ENCODE data around the gene OR2M2. TPM values are rescaled to one million over a fixed set of nuclear protein-coding genes. Genes with fewer than 3 reads are reported as not detected.
A peak's percentile ranks its signal among the peaks of the same experiment; 100 is the strongest.

Gene OR2M2
- total RNA-seq, 1 experiment from 2014 or later = not detected

GRCh38 chr1:248196965-248197364 is 22.3 kb downstream of the OR2M2 start, which contains the start of gene OR2M3:
OR2M3 (plus strand) TSS chr1:248197265; CDS start chr1:248203068, 5,803 bp downstream.
- Histone ChIP-seq H3K9me2 (replicated peaks; ENCODE audit: low read length) (no peaks in the 10 kb centered on the region), H3F3A (ENCODE audit: low read length, unreplicated experiment) (no peaks in the 10 kb centered on the region), H3K9ac (ENCODE audit: low read length) (no peak within 1 kb of the TSS), H3K79me2 (ENCODE audit: low read length) (no peaks in the 10 kb centered on the region), H3K36me3 (ENCODE audit: low read depth, low read length) (no peaks in the 10 kb centered on the region), H4K20me1 (ENCODE audit: low read length) (no peaks in the 10 kb centered on the region), H3K27ac (ENCODE audit: low read length) (no peak within 1 kb of the TSS), H3K4me2 (ENCODE audit: low read length) (no peak within 1 kb of the TSS), H3K9me3 (ENCODE audit: low read length) (no peaks in the 10 kb centered on the region), H2AFZ (ENCODE audit: low read length) (no peak within 1 kb of the TSS), H3K4me1 (ENCODE audit: insufficient read depth, low read length) (no peaks in the 10 kb centered on the region), H3K27me3 (ENCODE audit: low read length) (no peaks in the 10 kb centered on the region), H3K4me3 (ENCODE audit: low read length) (no peak within 1 kb of the TSS)
- DNase-seq = no peak
- TF ChIP-seq CTCF (conservative IDR thresholded peaks at IDR 0.05; ENCODE audit: low read depth, low read length) (no peak), EZH2phosphoT487 (IDR thresholded peaks at IDR 0.05; ENCODE audit: borderline replicate concordance, low read length) (no peak), EZH2 (IDR thresholded peaks at IDR 0.05; ENCODE audit: low read length, unreplicated experiment) (no peak)
- ChIA-PET CTCF (no interaction called here), POLR2A (ENCODE audit: unreplicated experiment) (no interaction called here)
- intact Hi-C loops (cut with micrococcal nuclease) = no loop called here
- BruUV-seq (replicated peaks) = no TSS peak
- ATAC-seq = no peak

- Histone ChIP-seq H3K79me2 (ENCODE audit: low read length) (no peaks in the 10 kb centered on the region), H3K4me1 (ENCODE audit: insufficient read depth, low read length) (no peaks in the 10 kb centered on the region), H3K27me3 (ENCODE audit: low read length) (no peaks in the 10 kb centered on the region), H3F3A (ENCODE audit: low read length, unreplicated experiment) (no peaks in the 10 kb centered on the region), H3K4me3 (ENCODE audit: low read length) (no peak overlapping the region), H3K9ac (ENCODE audit: low read length) (no peak overlapping the region), H2AFZ (ENCODE audit: low read length) (no peak overlapping the region), H3K9me2 (replicated peaks; ENCODE audit: low read length) (no peaks in the 10 kb centered on the region), H3K36me3 (ENCODE audit: low read depth, low read length) (no peaks in the 10 kb centered on the region), H3K27ac (ENCODE audit: low read length) (no peak overlapping the region), H3K9me3 (ENCODE audit: low read length) (no peaks in the 10 kb centered on the region), H3K4me2 (ENCODE audit: low read length) (no peak overlapping the region), H4K20me1 (ENCODE audit: low read length) (no peaks in the 10 kb centered on the region)
- CTCF ChIA-PET = no interaction called here
- DNase-seq (no peak), ATAC-seq (no peak)
- TF ChIP-seq CTCF (conservative IDR thresholded peaks at IDR 0.05; ENCODE audit: low read depth, low read length) (no peak), EZH2phosphoT487 (IDR thresholded peaks at IDR 0.05; ENCODE audit: borderline replicate concordance, low read length) (no peak), EZH2 (IDR thresholded peaks at IDR 0.05; ENCODE audit: low read length, unreplicated experiment) (no peak)
- BruUV-seq (replicated peaks) = no TSS peak
- POLR2A ChIA-PET (ENCODE audit: unreplicated experiment) = no interaction called here
- intact Hi-C loops (cut with micrococcal nuclease) = no loop called here
Observed at GRCh38 chr1:248215880-248216279, 41.3 kb downstream of the OR2M2 start.

- H3K27ac ChIP-seq (ENCODE audit: low read length) = no peak overlapping the region
- CTCF ChIA-PET = no interaction called here
- H3K36me3 ChIP-seq (ENCODE audit: low read depth, low read length) = no peaks in the 10 kb centered on the region
- no peak overlapping the region for H3K9ac ChIP-seq (ENCODE audit: low read length)
- intact Hi-C loops (cut with micrococcal nuclease) = loop anchor here (1.0 kb wide), 1 partner anchor 84 kb away; no protein-coding TSS in a partner anchor
- peak overlapping the region; percentile 5; the same call in 1 of the 2 replicates for H3K4me2 ChIP-seq (ENCODE audit: low read length)
- POLR2A ChIA-PET (ENCODE audit: unreplicated experiment) = no interaction called here
- no peaks in the 10 kb centered on the region for H3F3A ChIP-seq (ENCODE audit: low read length, unreplicated experiment)
- ATAC-seq (peak; percentile 78), DNase-seq (peak; percentile 61)
- H3K9me3 ChIP-seq (ENCODE audit: low read length) = peaks cover 10% of the 10 kb centered on the region; the same call in 1 of the 2 replicates
- H3K79me2 ChIP-seq (ENCODE audit: low read length) = no peaks in the 10 kb centered on the region
- TF ChIP-seq EZH2phosphoT487 (IDR thresholded peaks at IDR 0.05; ENCODE audit: borderline replicate concordance, low read length) (no peak), EZH2 (IDR thresholded peaks at IDR 0.05; ENCODE audit: low read length, unreplicated experiment) (no peak), CTCF (conservative IDR thresholded peaks at IDR 0.05; ENCODE audit: low read depth, low read length) (no peak)
- H3K4me1 ChIP-seq (ENCODE audit: insufficient read depth, low read length) = peaks cover 7% of the 10 kb centered on the region; the same call in 1 of the 2 replicates
- no peak overlapping the region for H2AFZ ChIP-seq (ENCODE audit: low read length)
- H3K4me3 ChIP-seq (ENCODE audit: low read length) = no peak overlapping the region
- no peaks in the 10 kb centered on the region for H3K27me3 ChIP-seq (ENCODE audit: low read length)
- BruUV-seq (replicated peaks) = no TSS peak
- no peaks in the 10 kb centered on the region for H4K20me1 ChIP-seq (ENCODE audit: low read length)
- no peaks in the 10 kb centered on the region; the same call in 1 of the 2 replicates for H3K9me2 ChIP-seq (replicated peaks; ENCODE audit: low read length)
Observed at GRCh38 chr1:248225537-248225936, 50.9 kb downstream of the OR2M2 start.

All from PC-3 (cell line).